Karpas-422 (cell line): ENCODE data around the gene FRMD7. TPM values are rescaled to one million over a fixed set of nuclear protein-coding genes. Genes with fewer than 3 reads are reported as not detected.
"Not testable (repeated sequence)": the region's sequence is repeated elsewhere in the genome, so short reads cannot be mapped to it uniquely, and the experiment has no call there.

Experiments
- DNase-seq: peaks from one replicate; pipeline ENCODE4 v3.0.0-alpha.2; 2015
- H2AFZ ChIP-seq: fragments of 200-600 bp; sonication (generic); 2 replicates; pipeline ENCODE4 v1.6.1; 2014; ENCODE audit warnings: antibody characterized with exemption, low read length, mixed read lengths
- H3K27ac ChIP-seq: fragments of 200-600 bp; sonication (generic); 2 replicates; pipeline ENCODE4 v1.5.1; 2014; ENCODE audit warnings: mild to moderate bottlenecking, low read length, moderate library complexity
- H3K27me3 ChIP-seq: fragments of 200-600 bp; sonication (generic); 2 replicates; pipeline ENCODE4 v1.6.1; 2014; ENCODE audit warnings: low read length, mixed read lengths
- H3K36me3 ChIP-seq: fragments of 200-600 bp; sonication (generic); 2 replicates; pipeline ENCODE4 v1.6.1; 2014; ENCODE audit warnings: low read length, mixed read lengths; ENCODE audit not compliant: insufficient read depth
- H3K4me1 ChIP-seq: fragments of 200-600 bp; sonication (generic); 2 replicates; pipeline ENCODE4 v1.6.1; 2014; ENCODE audit warnings: mild to moderate bottlenecking, low read length, mixed read lengths
- H3K4me2 ChIP-seq: fragments of 200-600 bp; sonication (generic); 2 replicates; pipeline ENCODE4 v1.6.1; 2014; ENCODE audit warnings: low read length, low read depth, mild to moderate bottlenecking; ENCODE audit not compliant: poor library complexity, severe bottlenecking
- H3K4me3 ChIP-seq: fragments of 200-600 bp; sonication (generic); 2 replicates; pipeline ENCODE4 v1.5.1; 2014; ENCODE audit warnings: mild to moderate bottlenecking, antibody characterized with exemption, low read length, mixed read lengths
- H3K79me2 ChIP-seq: fragments of 200-600 bp; sonication (generic); 2 replicates; pipeline ENCODE4 v1.6.1; 2014; ENCODE audit warnings: mild to moderate bottlenecking, low read length, mixed read lengths
- H3K9ac ChIP-seq: fragments of 200-600 bp; sonication (generic); 2 replicates; pipeline ENCODE4 v1.6.0; 2014; ENCODE audit warnings: low read length
- H3K9me2 ChIP-seq: fragments of 200-600 bp; sonication (generic), shearing (Covaris generic); replicated peaks from 2 replicates; pipeline ENCODE4 v1.6.0; 2014; ENCODE audit warnings: mild to moderate bottlenecking, low read length, moderate library complexity; ENCODE audit not compliant: insufficient read depth
- H3K9me3 ChIP-seq: fragments of 300-700, 200-600 bp; sonication (generic); 2 replicates; pipeline ENCODE4 v1.6.1; 2014; ENCODE audit warnings: low read length, mixed read lengths
- H4K20me1 ChIP-seq: fragments of 200-600 bp; sonication (generic); 2 replicates; pipeline ENCODE4 v1.6.1; 2014; ENCODE audit warnings: mild to moderate bottlenecking, antibody characterized with exemption, low read length, low read depth; ENCODE audit not compliant: insufficient read depth
- total RNA-seq: library from RNA; depleted of rRNA; stranded (reverse); fragments of >200 nt; shearing (Covaris generic); gene quantifications from 2 replicates; pipeline ENCODE4 v1.2.3, GENCODE V29; 2014; ENCODE audit warnings: low replicate concordance

Gene FRMD7
- total RNA-seq, 1 experiment from 2014 or later = not detected

GRCh38 chrX:132068405-132068804 lies 59.4 kb downstream of the FRMD7 start:
- Histone ChIP-seq H3K27me3 (no peaks in the 10 kb centered on the region), H3K4me3 (no peak overlapping the region), H3K9ac (no peak overlapping the region), H3K36me3 (no peaks in the 10 kb centered on the region; the same call in 1 of the 2 replicates), H3K9me2 (no peaks in the 10 kb centered on the region), H3K9me3 (no peaks in the 10 kb centered on the region), H3K27ac (no peak overlapping the region), H4K20me1 (no peaks in the 10 kb centered on the region), H3K4me1 (0 out of 2 replicates have a peak, but pooled peaks cover 6% of the 10 kb centered on the region), H3K79me2 (no peaks in the 10 kb centered on the region), H2AFZ (no peak overlapping the region), H3K4me2 (no peak overlapping the region)
- DNase-seq = no peak

GRCh38 chrX:132063862-132064261 lies 64.0 kb downstream of the FRMD7 start:
- no peak overlapping the region for H3K9ac ChIP-seq
- peaks cover 11% of the 10 kb centered on the region; the same call in 1 of the 2 replicates for H3K4me1 ChIP-seq
- peak; percentile 42 for DNase-seq
- H3K9me3 ChIP-seq = no peaks in the 10 kb centered on the region
- no peaks in the 10 kb centered on the region for H3K9me2 ChIP-seq
- peaks cover 4% of the 10 kb centered on the region; the same call in 1 of the 2 replicates for H3K79me2 ChIP-seq
- no peak overlapping the region for H3K4me3 ChIP-seq
- no peaks in the 10 kb centered on the region for H4K20me1 ChIP-seq
- no peak overlapping the region for H3K27ac ChIP-seq
- no peak overlapping the region for H3K4me2 ChIP-seq
- no peak overlapping the region for H2AFZ ChIP-seq
- H3K27me3 ChIP-seq = no peaks in the 10 kb centered on the region
- H3K36me3 ChIP-seq = no peaks in the 10 kb centered on the region

GRCh38 chrX:132063334-132063733 lies 64.5 kb downstream of the FRMD7 start:
- Histone ChIP-seq H3K4me2 (no peak overlapping the region), H2AFZ (no peak overlapping the region), H4K20me1 (no peaks in the 10 kb centered on the region), H3K27ac (no peak overlapping the region), H3K36me3 (no peaks in the 10 kb centered on the region), H3K27me3 (no peaks in the 10 kb centered on the region), H3K4me1 (peaks cover 11% of the 10 kb centered on the region; the same call in 1 of the 2 replicates), H3K4me3 (no peak overlapping the region), H3K9ac (no peak overlapping the region), H3K9me3 (no peaks in the 10 kb centered on the region), H3K79me2 (peaks cover 4% of the 10 kb centered on the region; the same call in 1 of the 2 replicates), H3K9me2 (no peaks in the 10 kb centered on the region)
- no peak for DNase-seq

- Histone ChIP-seq H3K4me1 (peaks cover 5% of the 10 kb centered on the region; the same call in 1 of the 2 replicates), H3K4me3 (no peak overlapping the region)
Observed at GRCh38 chrX:132059973-132060540, 67.8 kb downstream of the FRMD7 start.

GRCh38 chrX:132058975-132059374 lies 68.8 kb downstream of the FRMD7 start:
- Histone ChIP-seq H3K27me3 (no peaks in the 10 kb centered on the region), H3K9me3 (no peaks in the 10 kb centered on the region), H3K4me2 (no peak overlapping the region), H3K9ac (no peak overlapping the region), H3K36me3 (no peaks in the 10 kb centered on the region), H2AFZ (no peak overlapping the region), H3K27ac (no peak overlapping the region), H3K4me3 (no peak overlapping the region), H3K9me2 (no peaks in the 10 kb centered on the region), H3K79me2 (peaks cover 32% of the 10 kb centered on the region), H4K20me1 (no peaks in the 10 kb centered on the region), H3K4me1 (peaks cover 5% of the 10 kb centered on the region; the same call in 1 of the 2 replicates)
- DNase-seq = no peak

More at GRCh38 chrX:132059973-132060540, 67.8 kb downstream of the FRMD7 start:
- H3K9me3 ChIP-seq = no peaks in the 10 kb centered on the region
- no peaks in the 10 kb centered on the region for H3K27me3 ChIP-seq
- H4K20me1 ChIP-seq = no peaks in the 10 kb centered on the region
- DNase-seq = no peak
- peaks cover 29% of the 10 kb centered on the region for H3K79me2 ChIP-seq
- H2AFZ ChIP-seq = no peak overlapping the region
- H3K9me2 ChIP-seq = no peaks in the 10 kb centered on the region
- H3K36me3 ChIP-seq = no peaks in the 10 kb centered on the region
- H3K9ac ChIP-seq = no peak overlapping the region
- H3K4me2 ChIP-seq = no peak overlapping the region
- no peak overlapping the region for H3K27ac ChIP-seq

DNA sequence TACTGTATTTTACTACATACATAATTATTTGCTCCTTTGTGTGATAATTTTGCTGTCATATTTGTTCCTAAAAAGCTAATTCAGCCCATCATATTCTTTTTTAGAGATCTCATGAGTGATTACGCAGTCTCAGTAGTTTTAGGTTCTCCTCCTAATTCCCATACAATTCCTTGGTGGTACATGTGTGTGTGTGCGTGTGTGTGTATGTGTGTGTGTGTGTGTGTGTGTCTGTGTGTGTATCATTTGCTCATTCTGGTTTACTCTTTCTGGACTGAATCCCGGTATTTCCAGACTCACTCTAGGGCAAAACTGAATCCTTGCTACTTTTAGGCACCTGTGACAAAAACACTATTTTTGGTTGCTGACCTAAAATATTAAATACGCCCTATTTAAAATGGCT lies 69.8 kb downstream of the FRMD7 start:
- Histone ChIP-seq H3K4me3 (no peak overlapping the region), H3K9me2 (no peaks in the 10 kb centered on the region), H3K4me2 (no peak overlapping the region), H3K9ac (no peak overlapping the region), H3K27ac (no peak overlapping the region), H3K27me3 (no peaks in the 10 kb centered on the region), H3K9me3 (no peaks in the 10 kb centered on the region), H4K20me1 (no peaks in the 10 kb centered on the region), H3K79me2 (peaks cover 36% of the 10 kb centered on the region), H2AFZ (no peak overlapping the region), H3K4me1 (peaks cover 8% of the 10 kb centered on the region), H3K36me3 (no peaks in the 10 kb centered on the region)
- DNase-seq = no peak

DNA sequence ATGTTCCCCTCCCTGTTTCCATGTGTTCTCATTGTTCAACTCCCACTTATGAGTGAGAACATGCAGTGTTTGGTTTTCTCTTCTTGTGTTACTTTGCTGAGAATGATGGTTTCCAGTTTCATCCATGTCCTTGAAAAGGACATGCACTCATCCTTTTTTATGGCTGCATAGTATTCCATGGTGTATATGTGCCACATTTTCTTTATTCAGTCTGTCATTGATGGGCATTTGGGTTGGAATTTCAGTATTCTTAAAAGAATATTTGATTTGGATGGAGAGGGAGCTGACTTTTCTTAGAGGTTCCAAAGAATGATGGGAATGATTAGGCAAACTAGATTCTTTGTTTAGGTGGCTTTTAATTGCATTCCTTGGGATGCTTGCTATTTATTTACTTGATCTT lies 76.0 kb downstream of the FRMD7 start:
- not testable (repeated sequence) for H3K4me2 ChIP-seq, H4K20me1 ChIP-seq, H3K36me3 ChIP-seq, H3K4me3 ChIP-seq, H3K27ac ChIP-seq, H2AFZ ChIP-seq, H3K9me3 ChIP-seq, H3K27me3 ChIP-seq, H3K4me1 ChIP-seq, H3K9ac ChIP-seq, H3K9me2 ChIP-seq, DNase-seq
- peaks cover 78% of the 10 kb centered on the region for H3K79me2 ChIP-seq

- no peaks in the 10 kb centered on the region for H3K9me2 ChIP-seq
- H4K20me1 ChIP-seq = no peaks in the 10 kb centered on the region
- no peak overlapping the region for H3K9ac ChIP-seq
- H3K36me3 ChIP-seq = no peaks in the 10 kb centered on the region
- no peak overlapping the region for H3K27ac ChIP-seq
- no peak overlapping the region for H2AFZ ChIP-seq
- H3K27me3 ChIP-seq = no peaks in the 10 kb centered on the region
- no peaks in the 10 kb centered on the region for H3K9me3 ChIP-seq
- no peak overlapping the region for H3K4me3 ChIP-seq
- DNase-seq = no peak
- peaks cover 7% of the 10 kb centered on the region for H3K4me1 ChIP-seq
- no peak overlapping the region for H3K4me2 ChIP-seq
- H3K79me2 ChIP-seq = peaks cover 87% of the 10 kb centered on the region
Observed at GRCh38 chrX:132046533-132046932, 81.3 kb downstream of the FRMD7 start.
